ENCODE measurements around the gene GALNT5. TPM values are rescaled to one million over a fixed set of nuclear protein-coding genes. Genes with fewer than 3 reads are reported as not detected.

GALNT5 gene
- total RNA-seq, 1 donor from 2014 or later = 2.2 TPM

GRCh38 chr2:157264099-157264498 is 6.6 kb downstream of the GALNT5 start:
- H3K27me3 ChIP-seq (ENCODE audit: insufficient read depth, low read length) = no peaks in the 10 kb centered on the region
- H3K4me1 ChIP-seq (ENCODE audit: insufficient read depth, low read length) = peaks cover 17% of the 10 kb centered on the region
- TF ChIP-seq EZH2 (IDR thresholded peaks at IDR 0.05; ENCODE audit: insufficient read depth, low read length) = no peak
- TF ChIP-seq, protein P1, sequence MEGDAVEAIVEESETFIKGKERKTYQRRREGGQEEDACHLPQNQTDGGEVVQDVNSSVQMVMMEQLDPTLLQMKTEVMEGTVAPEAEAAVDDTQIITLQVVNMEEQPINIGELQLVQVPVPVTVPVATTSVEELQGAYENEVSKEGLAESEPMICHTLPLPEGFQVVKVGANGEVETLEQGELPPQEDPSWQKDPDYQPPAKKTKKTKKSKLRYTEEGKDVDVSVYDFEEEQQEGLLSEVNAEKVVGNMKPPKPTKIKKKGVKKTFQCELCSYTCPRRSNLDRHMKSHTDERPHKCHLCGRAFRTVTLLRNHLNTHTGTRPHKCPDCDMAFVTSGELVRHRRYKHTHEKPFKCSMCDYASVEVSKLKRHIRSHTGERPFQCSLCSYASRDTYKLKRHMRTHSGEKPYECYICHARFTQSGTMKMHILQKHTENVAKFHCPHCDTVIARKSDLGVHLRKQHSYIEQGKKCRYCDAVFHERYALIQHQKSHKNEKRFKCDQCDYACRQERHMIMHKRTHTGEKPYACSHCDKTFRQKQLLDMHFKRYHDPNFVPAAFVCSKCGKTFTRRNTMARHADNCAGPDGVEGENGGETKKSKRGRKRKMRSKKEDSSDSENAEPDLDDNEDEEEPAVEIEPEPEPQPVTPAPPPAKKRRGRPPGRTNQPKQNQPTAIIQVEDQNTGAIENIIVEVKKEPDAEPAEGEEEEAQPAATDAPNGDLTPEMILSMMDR (IDR thresholded peaks at IDR 0.05; ENCODE audit: insufficient read depth, low read depth, low read length) = no peak
- Mint-ChIP-seq H3K36me3 (ENCODE audit: low read depth, unreplicated experiment) (no peaks in the 10 kb centered on the region), H3K27me3 (ENCODE audit: low read depth, unreplicated experiment) (no peaks in the 10 kb centered on the region), H3K9me3 (ENCODE audit: unreplicated experiment) (peaks cover 2% of the 10 kb centered on the region), H3K4me1 (ENCODE audit: low read depth, unreplicated experiment) (peaks cover 11% of the 10 kb centered on the region), H3K27ac (ENCODE audit: unreplicated experiment) (no peak overlapping the region), H3K4me3 (ENCODE audit: unreplicated experiment) (no peak overlapping the region)
- FAIRE-seq = peak; percentile 47
- H3K9ac ChIP-seq (ENCODE audit: low read length) = no peak overlapping the region
- no peaks in the 10 kb centered on the region for H4K20me1 ChIP-seq (ENCODE audit: insufficient read depth, low read length)
- H3K36me3 ChIP-seq (ENCODE audit: insufficient read depth, low read length) = no peaks in the 10 kb centered on the region
- H3K4me3 ChIP-seq (ENCODE audit: insufficient read depth, low read depth, low read length) = peak overlapping the region; percentile 7
- H3K27ac ChIP-seq (ENCODE audit: low read depth, low read length) = no peak overlapping the region
- H3K79me2 ChIP-seq (ENCODE audit: insufficient read depth, low read length) = peaks cover 12% of the 10 kb centered on the region
- no peaks in the 10 kb centered on the region for H3K9me3 ChIP-seq (ENCODE audit: insufficient read depth, low read depth, low read length)
- peak; percentile 45 for DNase-seq (ENCODE audit: low read depth)
- no peak overlapping the region for H2AFZ ChIP-seq (ENCODE audit: low read depth, low read length)
- H3K4me2 ChIP-seq (ENCODE audit: low read length) = peak overlapping the region; percentile 56

- Histone ChIP-seq H3K27ac (ENCODE audit: low read depth, low read length) (no peak overlapping the region), H2AFZ (ENCODE audit: low read depth, low read length) (no peak overlapping the region), H3K36me3 (ENCODE audit: insufficient read depth, low read length) (no peaks in the 10 kb centered on the region), H3K79me2 (ENCODE audit: insufficient read depth, low read length) (peaks cover 12% of the 10 kb centered on the region), H3K9me3 (ENCODE audit: insufficient read depth, low read depth, low read length) (no peaks in the 10 kb centered on the region), H3K27me3 (ENCODE audit: insufficient read depth, low read length) (no peaks in the 10 kb centered on the region), H3K9ac (ENCODE audit: low read length) (no peak overlapping the region), H4K20me1 (ENCODE audit: insufficient read depth, low read length) (no peaks in the 10 kb centered on the region), H3K4me3 (ENCODE audit: insufficient read depth, low read depth, low read length) (no peak overlapping the region), H3K4me2 (ENCODE audit: low read length) (no peak overlapping the region), H3K4me1 (ENCODE audit: insufficient read depth, low read length) (peaks cover 8% of the 10 kb centered on the region)
- TF ChIP-seq EZH2 (IDR thresholded peaks at IDR 0.05; ENCODE audit: insufficient read depth, low read length) = no peak
- TF ChIP-seq, protein P1 (IDR thresholded peaks at IDR 0.05; ENCODE audit: insufficient read depth, low read depth, low read length) = no peak
- Mint-ChIP-seq H3K27ac (ENCODE audit: unreplicated experiment) (no peak overlapping the region), H3K27me3 (ENCODE audit: low read depth, unreplicated experiment) (no peaks in the 10 kb centered on the region), H3K9me3 (ENCODE audit: unreplicated experiment) (peaks cover 2% of the 10 kb centered on the region), H3K36me3 (ENCODE audit: low read depth, unreplicated experiment) (no peaks in the 10 kb centered on the region), H3K4me1 (ENCODE audit: low read depth, unreplicated experiment) (peaks cover 6% of the 10 kb centered on the region), H3K4me3 (ENCODE audit: unreplicated experiment) (no peak overlapping the region)
- FAIRE-seq (peak; percentile 23), DNase-seq (ENCODE audit: low read depth) (no peak)
Observed at GRCh38 chr2:157265825-157266224, 8.3 kb downstream of the GALNT5 start.

GRCh38 chr2:157267476-157267875 is 10.0 kb downstream of the GALNT5 start:
- H3K36me3 ChIP-seq (ENCODE audit: insufficient read depth, low read length) = no peaks in the 10 kb centered on the region
- FAIRE-seq (no peak), DNase-seq (ENCODE audit: low read depth) (no peak)
- Mint-ChIP-seq H3K27me3 (ENCODE audit: low read depth, unreplicated experiment) (no peaks in the 10 kb centered on the region), H3K9me3 (ENCODE audit: unreplicated experiment) (peaks cover 2% of the 10 kb centered on the region), H3K27ac (ENCODE audit: unreplicated experiment) (no peak overlapping the region), H3K4me1 (ENCODE audit: low read depth, unreplicated experiment) (peaks cover 2% of the 10 kb centered on the region), H3K36me3 (ENCODE audit: low read depth, unreplicated experiment) (no peaks in the 10 kb centered on the region), H3K4me3 (ENCODE audit: unreplicated experiment) (no peak overlapping the region)
- TF ChIP-seq, protein P1 (IDR thresholded peaks at IDR 0.05; ENCODE audit: insufficient read depth, low read depth, low read length) = no peak
- no peak for TF ChIP-seq EZH2 (IDR thresholded peaks at IDR 0.05; ENCODE audit: insufficient read depth, low read length)
- no peaks in the 10 kb centered on the region for H3K9me3 ChIP-seq (ENCODE audit: insufficient read depth, low read depth, low read length)
- no peak overlapping the region for H2AFZ ChIP-seq (ENCODE audit: low read depth, low read length)
- H3K27ac ChIP-seq (ENCODE audit: low read depth, low read length) = no peak overlapping the region
- no peak overlapping the region for H3K4me3 ChIP-seq (ENCODE audit: insufficient read depth, low read depth, low read length)
- H3K4me2 ChIP-seq (ENCODE audit: low read length) = no peak overlapping the region
- no peaks in the 10 kb centered on the region for H3K4me1 ChIP-seq (ENCODE audit: insufficient read depth, low read length)
- peaks cover 12% of the 10 kb centered on the region for H3K79me2 ChIP-seq (ENCODE audit: insufficient read depth, low read length)
- H3K27me3 ChIP-seq (ENCODE audit: insufficient read depth, low read length) = no peaks in the 10 kb centered on the region
- no peak overlapping the region for H3K9ac ChIP-seq (ENCODE audit: low read length)
- no peaks in the 10 kb centered on the region for H4K20me1 ChIP-seq (ENCODE audit: insufficient read depth, low read length)
